Liver (tissue), 9 donors: ENCODE data around the gene TMEM108. TPM values are rescaled to one million over a fixed set of nuclear protein-coding genes. Genes with fewer than 3 reads are reported as not detected.

Source experiments
- DNase-seq: peaks from one replicate; pipeline ENCODE4 v3.0.0-alpha.2; 2017; ENCODE audit warnings: low spot score
- H3K27ac ChIP-seq, 2 donors: one replicate each; pipeline ENCODE4 v1.7.0; 2013; ENCODE audit warnings: inconsistent platforms in 2 of 2, low read length in 2 of 2, control low read depth in 1 of 2, low read depth in 1 of 2, mild to moderate bottlenecking in 1 of 2
- H3K27me3 ChIP-seq, 4 donors: one replicate each; pipeline versions ENCODE4 v1.6.1 to v1.7.0; 2013; ENCODE audit warnings: low read length in 3 of 4, inconsistent platforms in 1 of 4, mild to moderate bottlenecking in 1 of 4, moderate library complexity in 1 of 4; ENCODE audit not compliant: control insufficient read depth in 4 of 4, insufficient read depth in 4 of 4
- H3K36me3 ChIP-seq, 4 donors: one replicate each; pipeline versions ENCODE4 v1.6.1 to v1.7.0; 2013; ENCODE audit warnings: low read length in 3 of 4, mild to moderate bottlenecking in 3 of 4, low read depth in 1 of 4, moderate library complexity in 1 of 4; ENCODE audit not compliant: control insufficient read depth in 4 of 4, insufficient read depth in 3 of 4
- H3K4me1 ChIP-seq, 4 donors: one replicate each; pipeline versions ENCODE4 v1.6.1 to v1.7.0; 2013; ENCODE audit warnings: low read length in 3 of 4, mild to moderate bottlenecking in 3 of 4, moderate library complexity in 1 of 4; ENCODE audit not compliant: control insufficient read depth in 4 of 4, insufficient read depth in 4 of 4
- H3K4me3 ChIP-seq, 3 donors: one replicate each; pipeline versions ENCODE4 v1.6.1 to v1.7.0; 2013; ENCODE audit warnings: low read length in 3 of 3, control low read depth in 1 of 3, low read depth in 1 of 3, mild to moderate bottlenecking in 1 of 3
- H3K9ac ChIP-seq, 2 donors: one replicate each; pipeline ENCODE4 v1.7.0; 2013; ENCODE audit warnings: low read length in 2 of 2, mild to moderate bottlenecking in 2 of 2, moderate library complexity in 2 of 2, control low read depth in 1 of 2, low read depth in 1 of 2
- H3K9me3 ChIP-seq, 4 donors: one replicate each; pipeline versions ENCODE4 v1.6.1 to v1.7.0; 2013; ENCODE audit warnings: low read length in 3 of 4; ENCODE audit not compliant: control insufficient read depth in 4 of 4
- EGR1 ChIP-seq, 2 donors: IDR thresholded peaks; 2 replicates each; pipeline ENCODE4 v1.6.1; 2016 to 2018; ENCODE audit warnings: antibody characterized with exemption in 2 of 2, low read depth in 2 of 2
- FOXA1 ChIP-seq: IDR thresholded peaks from 2 replicates; pipeline ENCODE4 v1.6.1; 2016; ENCODE audit warnings: antibody characterized with exemption
- FOXA2 ChIP-seq: IDR thresholded peaks from 2 replicates; pipeline ENCODE4 v1.6.1; 2016; ENCODE audit warnings: antibody characterized with exemption
- GABPA ChIP-seq, 2 donors: IDR thresholded peaks in 1 of 2; conservative IDR thresholded peaks in 1 of 2; 2 replicates each; pipeline ENCODE4 v1.6.1; 2016; ENCODE audit warnings: antibody characterized with exemption in 2 of 2, mild to moderate bottlenecking in 1 of 2, moderate library complexity in 1 of 2
- HNF4A ChIP-seq, 2 donors: conservative IDR thresholded peaks; 2 replicates each; pipeline ENCODE4 v1.6.1; 2016; ENCODE audit warnings: antibody characterized with exemption in 2 of 2, mild to moderate bottlenecking in 2 of 2
- HNF4G ChIP-seq: IDR thresholded peaks from 2 replicates; pipeline ENCODE4 v1.6.1; 2016; ENCODE audit warnings: antibody characterized with exemption
- JUND ChIP-seq, 2 donors: IDR thresholded peaks; 2 replicates each; pipeline ENCODE4 v1.6.1; 2016; ENCODE audit warnings: antibody characterized with exemption in 2 of 2
- NR2F2 ChIP-seq: IDR thresholded peaks from 2 replicates; pipeline ENCODE4 v1.6.1; 2016; ENCODE audit warnings: antibody characterized with exemption
- RAD21 ChIP-seq, 2 donors: IDR thresholded peaks; 2 replicates each; pipeline ENCODE4 v1.6.1; 2016; ENCODE audit warnings: antibody characterized with exemption in 2 of 2, mild to moderate bottlenecking in 2 of 2
- RXRA ChIP-seq, 2 donors: IDR thresholded peaks; 2 replicates each; pipeline ENCODE4 v1.6.1; 2017 to 2018; ENCODE audit warnings: antibody characterized with exemption in 2 of 2, mild to moderate bottlenecking in 1 of 2
- SP1 ChIP-seq: IDR thresholded peaks from 2 replicates; pipeline ENCODE4 v1.6.1; 2018; ENCODE audit warnings: antibody characterized with exemption, mild to moderate bottlenecking
- TAF1 ChIP-seq: conservative IDR thresholded peaks from 2 replicates; pipeline ENCODE4 v1.6.1; 2016; ENCODE audit warnings: antibody characterized with exemption, mild to moderate bottlenecking
- YY1 ChIP-seq: IDR thresholded peaks from 2 replicates; pipeline ENCODE4 v1.6.1; 2016; ENCODE audit warnings: antibody characterized with exemption, mild to moderate bottlenecking
- WGBS: extraction: QIAGEN DNeasy Blood & Tissue Kit; methylation state at CpG from one replicate; pipeline ENCODE4 v1.1.7; 2013; 5-methylcytosine and 5-hydroxymethylcytosine counted together
- polyA plus RNA-seq, 2 donors: library from polyadenylated mRNA; stranded (reverse) in 1 of 2; unstranded in 1 of 2; fragments of 200-250 nt in 1 of 2; fragments of >200 nt in 1 of 2; fragmentation: Nextera tagmentation in 1 of 2; extraction: Ambion mirVana in 1 of 2; gene quantifications; one replicate each; pipeline versions ENCODE4 v1.2.1 to v1.2.3, GENCODE V29; 2013 to 2015
- total RNA-seq, 2 donors: library from RNA; depleted of rRNA; stranded (reverse); fragments of >200 nt; gene quantifications; one replicate each; pipeline ENCODE4 v1.2.3, GENCODE V29; 2014
- TF ChIP-seq, protein P1 (sequence below): IDR thresholded peaks from 2 replicates; pipeline ENCODE4 v1.6.1; 2016; ENCODE audit warnings: antibody characterized with exemption
- TF ChIP-seq, protein P2 (sequence below): IDR thresholded peaks from 2 replicates; pipeline ENCODE4 v1.6.1; 2016; ENCODE audit warnings: antibody characterized with exemption, mild to moderate bottlenecking
- TF ChIP-seq, protein P3 (sequence below): IDR thresholded peaks from 2 replicates; pipeline ENCODE4 v1.6.1; 2016; ENCODE audit warnings: antibody characterized with exemption
- TF ChIP-seq, protein P4 (sequence below): IDR thresholded peaks from 2 replicates; pipeline ENCODE4 v1.6.1; 2016; ENCODE audit warnings: antibody characterized with exemption
- TF ChIP-seq, protein P5 (sequence below): fragments of 150-350 bp; IDR thresholded peaks from 2 replicates; pipeline ENCODE4 v1.5.1; 2017; ENCODE audit warnings: improper control_type of control experiment, low read depth, low read length; ENCODE audit not compliant: missing input control
- donor health status: healthy.
- donor health status: healthy.
- donor health status: healthy.
- donor health status: healthy.
- donor health status: healthy.

Gene TMEM108
- total and polyA plus RNA-seq, 4 donors, result 0.05 to 0.10 TPM; not detected in 2

DNA sequence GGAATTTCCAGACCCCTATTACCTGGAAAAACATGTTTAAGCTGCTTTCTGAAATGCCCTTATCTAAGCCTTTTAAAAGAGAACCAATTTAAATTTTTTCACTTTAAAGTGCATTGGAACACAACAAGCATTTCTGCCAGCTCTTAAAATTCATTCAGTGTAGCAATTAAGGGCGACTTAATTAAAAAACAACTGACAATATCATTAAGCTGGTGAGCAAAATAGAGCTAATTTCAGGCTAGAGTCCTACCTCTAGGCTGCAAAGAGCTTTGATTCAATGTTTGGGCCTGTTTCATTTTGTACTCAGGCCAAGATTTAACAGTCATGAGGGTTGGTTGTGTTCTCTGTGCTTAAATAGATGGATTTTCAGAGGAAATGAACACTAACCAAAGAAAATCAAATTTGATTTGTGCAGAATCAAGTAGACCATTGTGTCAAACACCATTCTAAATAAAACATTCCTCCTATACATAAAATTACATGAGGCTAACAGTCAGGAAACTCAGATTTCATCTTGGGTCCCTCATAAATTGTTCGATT lies 114.6 kb downstream of the TMEM108 start:
- no peaks in the 10 kb centered on the region for H3K36me3 ChIP-seq
- H3K4me3 ChIP-seq, result no peak overlapping the region
- no peak for DNase-seq
- H3K4me1 ChIP-seq, result no peaks in the 10 kb centered on the region
- no peak overlapping the region for H3K27ac ChIP-seq
- WGBS, result 68% methylated on average over 2 of the region's 2 CpGs
- H3K9me3 ChIP-seq, result no peaks in the 10 kb centered on the region
- H3K27me3 ChIP-seq, result no peaks in the 10 kb centered on the region
- H3K9ac ChIP-seq, result no peak overlapping the region
- TF ChIP-seq SP1 (no peak), RXRA (IDR thresholded peaks at IDR 0.05) (no peak), GABPA (IDR thresholded peaks at IDR 0.05 in 1 of 2, conservative IDR thresholded peaks at IDR 0.05 in 1 of 2) (no peak), FOXA1 (no peak), EGR1 (IDR thresholded peaks at IDR 0.05; ENCODE audit: low read depth in 2 of 2) (no peak), NR2F2 (no peak), FOXA2 (no peak), RAD21 (IDR thresholded peaks at IDR 0.05) (no peak), JUND (IDR thresholded peaks at IDR 0.05) (no peak), HNF4A (conservative IDR thresholded peaks at IDR 0.05) (no peak), YY1 (no peak), TAF1 (no peak), HNF4G (no peak)
- TF ChIP-seq, protein P1, sequence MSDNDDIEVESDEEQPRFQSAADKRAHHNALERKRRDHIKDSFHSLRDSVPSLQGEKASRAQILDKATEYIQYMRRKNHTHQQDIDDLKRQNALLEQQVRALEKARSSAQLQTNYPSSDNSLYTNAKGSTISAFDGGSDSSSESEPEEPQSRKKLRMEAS, result no peak
- TF ChIP-seq, protein P2, sequence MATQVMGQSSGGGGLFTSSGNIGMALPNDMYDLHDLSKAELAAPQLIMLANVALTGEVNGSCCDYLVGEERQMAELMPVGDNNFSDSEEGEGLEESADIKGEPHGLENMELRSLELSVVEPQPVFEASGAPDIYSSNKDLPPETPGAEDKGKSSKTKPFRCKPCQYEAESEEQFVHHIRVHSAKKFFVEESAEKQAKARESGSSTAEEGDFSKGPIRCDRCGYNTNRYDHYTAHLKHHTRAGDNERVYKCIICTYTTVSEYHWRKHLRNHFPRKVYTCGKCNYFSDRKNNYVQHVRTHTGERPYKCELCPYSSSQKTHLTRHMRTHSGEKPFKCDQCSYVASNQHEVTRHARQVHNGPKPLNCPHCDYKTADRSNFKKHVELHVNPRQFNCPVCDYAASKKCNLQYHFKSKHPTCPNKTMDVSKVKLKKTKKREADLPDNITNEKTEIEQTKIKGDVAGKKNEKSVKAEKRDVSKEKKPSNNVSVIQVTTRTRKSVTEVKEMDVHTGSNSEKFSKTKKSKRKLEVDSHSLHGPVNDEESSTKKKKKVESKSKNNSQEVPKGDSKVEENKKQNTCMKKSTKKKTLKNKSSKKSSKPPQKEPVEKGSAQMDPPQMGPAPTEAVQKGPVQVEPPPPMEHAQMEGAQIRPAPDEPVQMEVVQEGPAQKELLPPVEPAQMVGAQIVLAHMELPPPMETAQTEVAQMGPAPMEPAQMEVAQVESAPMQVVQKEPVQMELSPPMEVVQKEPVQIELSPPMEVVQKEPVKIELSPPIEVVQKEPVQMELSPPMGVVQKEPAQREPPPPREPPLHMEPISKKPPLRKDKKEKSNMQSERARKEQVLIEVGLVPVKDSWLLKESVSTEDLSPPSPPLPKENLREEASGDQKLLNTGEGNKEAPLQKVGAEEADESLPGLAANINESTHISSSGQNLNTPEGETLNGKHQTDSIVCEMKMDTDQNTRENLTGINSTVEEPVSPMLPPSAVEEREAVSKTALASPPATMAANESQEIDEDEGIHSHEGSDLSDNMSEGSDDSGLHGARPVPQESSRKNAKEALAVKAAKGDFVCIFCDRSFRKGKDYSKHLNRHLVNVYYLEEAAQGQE, result no peak
- TF ChIP-seq, protein P3, sequence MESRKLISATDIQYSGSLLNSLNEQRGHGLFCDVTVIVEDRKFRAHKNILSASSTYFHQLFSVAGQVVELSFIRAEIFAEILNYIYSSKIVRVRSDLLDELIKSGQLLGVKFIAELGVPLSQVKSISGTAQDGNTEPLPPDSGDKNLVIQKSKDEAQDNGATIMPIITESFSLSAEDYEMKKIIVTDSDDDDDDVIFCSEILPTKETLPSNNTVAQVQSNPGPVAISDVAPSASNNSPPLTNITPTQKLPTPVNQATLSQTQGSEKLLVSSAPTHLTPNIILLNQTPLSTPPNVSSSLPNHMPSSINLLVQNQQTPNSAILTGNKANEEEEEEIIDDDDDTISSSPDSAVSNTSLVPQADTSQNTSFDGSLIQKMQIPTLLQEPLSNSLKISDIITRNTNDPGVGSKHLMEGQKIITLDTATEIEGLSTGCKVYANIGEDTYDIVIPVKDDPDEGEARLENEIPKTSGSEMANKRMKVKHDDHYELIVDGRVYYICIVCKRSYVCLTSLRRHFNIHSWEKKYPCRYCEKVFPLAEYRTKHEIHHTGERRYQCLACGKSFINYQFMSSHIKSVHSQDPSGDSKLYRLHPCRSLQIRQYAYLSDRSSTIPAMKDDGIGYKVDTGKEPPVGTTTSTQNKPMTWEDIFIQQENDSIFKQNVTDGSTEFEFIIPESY, result no peak
- TF ChIP-seq, protein P4, sequence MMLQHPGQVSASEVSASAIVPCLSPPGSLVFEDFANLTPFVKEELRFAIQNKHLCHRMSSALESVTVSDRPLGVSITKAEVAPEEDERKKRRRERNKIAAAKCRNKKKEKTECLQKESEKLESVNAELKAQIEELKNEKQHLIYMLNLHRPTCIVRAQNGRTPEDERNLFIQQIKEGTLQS, result no peak
- TF ChIP-seq, protein P5, sequence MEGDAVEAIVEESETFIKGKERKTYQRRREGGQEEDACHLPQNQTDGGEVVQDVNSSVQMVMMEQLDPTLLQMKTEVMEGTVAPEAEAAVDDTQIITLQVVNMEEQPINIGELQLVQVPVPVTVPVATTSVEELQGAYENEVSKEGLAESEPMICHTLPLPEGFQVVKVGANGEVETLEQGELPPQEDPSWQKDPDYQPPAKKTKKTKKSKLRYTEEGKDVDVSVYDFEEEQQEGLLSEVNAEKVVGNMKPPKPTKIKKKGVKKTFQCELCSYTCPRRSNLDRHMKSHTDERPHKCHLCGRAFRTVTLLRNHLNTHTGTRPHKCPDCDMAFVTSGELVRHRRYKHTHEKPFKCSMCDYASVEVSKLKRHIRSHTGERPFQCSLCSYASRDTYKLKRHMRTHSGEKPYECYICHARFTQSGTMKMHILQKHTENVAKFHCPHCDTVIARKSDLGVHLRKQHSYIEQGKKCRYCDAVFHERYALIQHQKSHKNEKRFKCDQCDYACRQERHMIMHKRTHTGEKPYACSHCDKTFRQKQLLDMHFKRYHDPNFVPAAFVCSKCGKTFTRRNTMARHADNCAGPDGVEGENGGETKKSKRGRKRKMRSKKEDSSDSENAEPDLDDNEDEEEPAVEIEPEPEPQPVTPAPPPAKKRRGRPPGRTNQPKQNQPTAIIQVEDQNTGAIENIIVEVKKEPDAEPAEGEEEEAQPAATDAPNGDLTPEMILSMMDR, result no peak
